HG03575 (cell line): ENCODE measurements around the gene STARD7.
"Not testable (repeated sequence)": the region's sequence is repeated elsewhere in the genome, so short reads cannot be mapped to it uniquely, and the experiment has no call there.

ENCODE experiments used
- ATAC-seq: cut with Tn5 transposase; IDR thresholded peaks from one replicate; pipeline ENCODE4 v1.9.1; 2021; ENCODE audit not compliant: unreplicated experiment, insufficient number of reproducible peaks, low FRiP score; ENCODE audit errors: extremely low read depth

STARD7 gene

DNA sequence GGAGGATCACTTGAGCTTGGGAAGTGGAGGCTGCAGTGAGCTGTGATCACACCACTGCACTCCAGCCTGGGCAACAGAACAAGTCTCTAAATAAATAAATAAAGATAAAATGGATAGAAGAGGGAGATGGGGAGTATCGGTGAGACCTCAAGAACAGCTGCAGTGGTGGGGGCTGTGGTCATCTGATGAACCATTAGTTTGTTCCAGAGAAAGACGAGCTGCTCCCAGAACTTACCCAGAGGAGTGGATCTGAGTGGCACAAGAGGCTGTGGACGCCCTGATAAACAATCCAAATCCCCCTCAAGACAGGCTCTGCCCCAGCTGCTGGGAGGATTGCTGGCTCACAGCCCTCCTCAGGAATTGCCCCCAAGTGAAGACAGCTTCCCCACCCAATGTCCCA is 30.5 kb upstream of the STARD7 start:
- no peak for ATAC-seq

- ATAC-seq = no peak
These were observed 29.6 kb upstream of the STARD7 start for GRCh38 chr2:96238266-96238665.

- ATAC-seq = no peak
These were observed 28.3 kb upstream of the STARD7 start for GRCh38 chr2:96236882-96237281.

DNA sequence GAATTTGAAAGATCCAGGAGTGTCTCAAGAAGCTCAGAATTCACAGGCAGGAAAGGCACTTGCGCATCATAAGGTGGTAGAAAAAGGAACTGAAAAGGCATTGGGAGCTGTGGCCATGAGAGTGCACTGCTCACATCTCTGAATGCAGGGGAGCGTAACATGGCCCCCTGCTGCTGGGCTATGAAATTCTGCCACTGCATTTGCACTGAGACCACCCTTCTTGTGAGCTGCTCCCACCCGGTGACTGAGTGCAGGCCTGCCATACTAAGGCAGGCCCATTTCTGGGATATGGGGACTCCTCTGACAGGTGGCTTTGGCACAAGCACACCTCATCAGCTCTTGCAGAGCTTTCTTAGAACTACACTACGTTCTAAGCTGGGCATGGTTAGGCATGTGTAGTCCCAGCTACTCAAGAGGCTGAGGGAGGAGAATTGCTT is 25.3 kb upstream of the STARD7 start:
- peak; percentile 71 for ATAC-seq

GRCh38 chr2:96233436-96233835 is 24.8 kb upstream of the STARD7 start:
- no peak for ATAC-seq

- ATAC-seq = no peak
These were observed 22.7 kb upstream of the STARD7 start for GRCh38 chr2:96231316-96231715.

GRCh38 chr2:96225016-96225533 is 16.4 kb upstream of the STARD7 start:
- peak; percentile 51 for ATAC-seq

DNA sequence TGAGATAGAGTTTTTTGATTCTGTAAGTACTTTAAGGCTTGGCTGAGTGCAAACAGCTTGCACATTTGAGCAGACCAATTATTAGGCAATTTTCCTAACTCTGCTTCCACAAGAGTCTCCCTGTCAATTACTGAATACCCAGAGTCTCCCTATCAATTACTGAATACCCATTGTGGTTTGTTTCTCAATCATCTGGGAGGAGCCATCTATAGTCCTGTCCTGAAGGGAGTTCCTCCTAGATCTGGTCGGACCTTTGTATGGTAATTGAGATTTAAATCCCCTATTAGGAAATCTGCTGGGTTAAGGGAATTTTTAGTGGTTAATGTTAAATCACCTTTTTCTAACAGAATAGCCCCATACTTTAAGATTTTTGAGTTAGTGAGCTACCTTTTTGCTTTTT is 12.5 kb upstream of the STARD7 start:
- ATAC-seq = not testable (repeated sequence)

- ATAC-seq = not testable (repeated sequence)
These were observed 11.3 kb upstream of the STARD7 start for GRCh38 chr2:96219959-96220358.

DNA sequence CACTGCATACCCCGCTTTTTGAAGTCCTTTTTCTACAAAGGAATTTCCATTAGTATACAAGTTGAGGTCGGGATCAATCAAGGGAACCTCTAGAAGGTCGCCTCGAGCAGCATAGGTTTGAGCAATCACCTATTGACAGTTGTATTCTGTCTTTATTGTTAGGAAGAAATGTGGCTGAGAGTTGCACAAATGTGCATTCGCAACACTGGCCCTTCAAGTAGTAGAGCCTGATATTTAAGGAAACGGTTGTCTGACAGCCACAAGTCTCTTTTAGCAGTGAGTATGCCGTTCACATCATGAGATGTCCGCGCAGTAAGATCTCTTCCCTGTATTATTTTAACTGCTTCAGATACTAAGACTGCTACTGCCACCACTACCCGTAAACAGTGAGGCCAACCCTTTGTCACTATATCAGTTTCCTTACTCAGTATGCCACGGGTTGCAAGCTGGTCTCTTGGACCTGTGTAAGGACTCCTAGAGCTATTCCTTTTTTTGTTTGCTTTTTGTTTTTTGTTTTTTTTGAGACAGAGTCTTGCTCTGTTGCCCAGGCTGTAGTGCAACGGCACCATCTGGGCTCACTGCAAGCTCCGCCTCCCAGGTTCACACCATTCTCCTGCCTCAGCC is 10.0 kb upstream of the STARD7 start:
- ATAC-seq = no peak

GRCh38 chr2:96214554-96214953 is 5.9 kb upstream of the STARD7 start:
- no peak for ATAC-seq

- ATAC-seq = no peak
These were observed 4.8 kb upstream of the STARD7 start for GRCh38 chr2:96213379-96213778.

GRCh38 chr2:96212339-96212738 is 3.7 kb upstream of the STARD7 start:
- no peak for ATAC-seq

DNA sequence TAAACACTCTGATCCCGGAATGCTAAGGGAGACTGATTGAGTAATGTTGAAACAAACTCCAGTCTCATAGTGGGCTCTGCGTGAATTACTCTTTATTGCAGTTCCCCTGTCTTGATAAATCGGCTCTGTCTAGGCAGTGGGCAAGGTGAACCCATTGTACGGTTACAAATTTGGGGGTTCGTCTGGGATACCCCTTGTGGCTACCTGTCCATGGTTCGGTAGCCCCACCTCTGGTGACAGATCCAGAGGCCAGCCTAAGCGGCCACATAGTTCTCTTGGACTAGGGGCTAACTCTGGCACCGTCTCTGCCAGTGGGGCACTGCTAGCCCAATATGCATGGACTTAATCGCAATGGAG is 1.1 kb upstream of the STARD7 start:
- no peak for ATAC-seq

GRCh38 chr2:96209011-96209728 is 543 bp upstream of the STARD7 start:
- no peak for ATAC-seq

- ATAC-seq = no peak
These were observed 869 bp downstream of the STARD7 start for GRCh38 chr2:96207774-96208142.

GRCh38 chr2:96207073-96207773 is 1.4 kb downstream of the STARD7 start:
- ATAC-seq = no peak

GRCh38 chr2:96205888-96206287 is 2.7 kb downstream of the STARD7 start:
- ATAC-seq = no peak

GRCh38 chr2:96204836-96205624 is 3.6 kb downstream of the STARD7 start:
- no peak for ATAC-seq
